Endothelial cell of umbilical vein (primary cell): ENCODE results near the gene TENT5C. TPM values are rescaled to one million over a fixed set of nuclear protein-coding genes. Genes with fewer than 3 reads are reported as not detected.

Source experiments
- BruUV-seq: library from RNA; stranded (reverse); fragments of 400-500 nt; replicated peaks from 2 replicates; lab custom pipeline; 2021; lab: Mats Ljungman, UMichigan
- CTCF ChIA-PET: fragments of 300-600, 350-600 bp; sonication (Branson Sonifier 250); formaldehyde crosslinking; loops from one replicate; lab custom pipeline; 2021; ENCODE audit warnings: antibody characterized with exemption, inconsistent platforms; lab: Charles Lee
- POLR2A ChIA-PET: fragments of 300-600, 350-600 bp; sonication (Branson Sonifier 250); formaldehyde crosslinking; loops from one replicate; lab custom pipeline; 2021; ENCODE audit warnings: antibody characterized with exemption, inconsistent platforms; lab: Charles Lee
- DNase-seq: peaks from one replicate; pipeline ENCODE4 v3.0.0-alpha.2; 2011; ENCODE audit warnings: low read depth, low spot score
- FAIRE-seq: peaks from 2 replicates; lab custom pipeline; 2011; peaks lifted over from hg19 to GRCh38; lab: Jason Lieb, UNC
- H2AFZ ChIP-seq: 2 replicates; pipeline ENCODE4 v1.6.0; 2012; ENCODE audit warnings: low read depth, low read length, control low read depth, inconsistent platforms
- H3K27ac ChIP-seq: 2 replicates; pipeline ENCODE4 v1.5.1; 2011; ENCODE audit warnings: low read depth, mild to moderate bottlenecking, control low read depth, low read length, moderate library complexity; ENCODE audit not compliant: insufficient read depth
- H3K27me3 ChIP-seq, 2 experiments: 2 replicates each; pipeline versions ENCODE4 v1.6.0 to v1.6.1; 2011; ENCODE audit warnings: low read length in 2 of 2, mixed read lengths in 1 of 2; ENCODE audit not compliant: control insufficient read depth in 2 of 2, insufficient read depth in 2 of 2
- H3K36me3 ChIP-seq, 2 experiments: 2 replicates in 1 of 2; 3 replicates in 1 of 2; pipeline ENCODE4 v1.5.1; 2011; ENCODE audit warnings: low read length in 2 of 2, mild to moderate bottlenecking in 1 of 2, moderate library complexity in 1 of 2; ENCODE audit not compliant: control insufficient read depth in 2 of 2, insufficient read depth in 2 of 2; ENCODE audit errors: extremely low read depth in 1 of 2
- H3K4me1 ChIP-seq: 3 replicates; pipeline ENCODE4 v1.5.1; 2011; ENCODE audit warnings: mild to moderate bottlenecking, low read length; ENCODE audit not compliant: control insufficient read depth, insufficient read depth; ENCODE audit errors: extremely low read depth
- H3K4me2 ChIP-seq: 2 replicates; pipeline ENCODE4 v1.6.1; 2011; ENCODE audit warnings: low read length, control low read depth, mixed read lengths; ENCODE audit not compliant: insufficient read depth
- H3K4me3 ChIP-seq, 3 experiments: fragments of 200-600 bp in 1 of 3; sonication (generic), shearing (Covaris generic) in 1 of 3; replicated peaks in 1 of 3; 2 replicates each; pipeline ENCODE4 v1.5.1; 2011 to 2016; ENCODE audit warnings: control low read depth in 3 of 3, low read length in 3 of 3, mild to moderate bottlenecking in 2 of 3, inconsistent platforms in 1 of 3, low read depth in 1 of 3, moderate library complexity in 1 of 3; ENCODE audit not compliant: insufficient read depth in 1 of 3
- H3K79me2 ChIP-seq: 2 replicates; pipeline ENCODE4 v1.6.0; 2012; ENCODE audit warnings: low read length, inconsistent platforms; ENCODE audit not compliant: control insufficient read depth, insufficient read depth
- H3K9ac ChIP-seq: replicated peaks from 2 replicates; pipeline ENCODE3; 2011; ENCODE audit warnings: low read length, control low read depth; ENCODE audit not compliant: insufficient read depth; ENCODE audit errors: extremely low read depth
- H3K9me1 ChIP-seq: replicated peaks from 3 replicates; pipeline ENCODE4 v1.6.0; 2011; ENCODE audit warnings: mild to moderate bottlenecking, low read length; ENCODE audit not compliant: control insufficient read depth, insufficient read depth; ENCODE audit errors: extremely low read depth
- H3K9me3 ChIP-seq: replicated peaks from 2 replicates; pipeline ENCODE4 v1.5.1; 2012; ENCODE audit warnings: low read length, inconsistent platforms; ENCODE audit not compliant: control insufficient read depth, insufficient read depth
- H4K20me1 ChIP-seq: replicated peaks from 2 replicates; pipeline ENCODE3; 2011; ENCODE audit warnings: mild to moderate bottlenecking, low read length; ENCODE audit not compliant: control insufficient read depth, insufficient read depth; ENCODE audit errors: extremely low read depth
- EZH2 ChIP-seq: IDR thresholded peaks from 2 replicates; pipeline ENCODE4 v1.6.1; 2012; ENCODE audit warnings: borderline replicate concordance, low read depth, mild to moderate bottlenecking, moderate library complexity, low read length, inconsistent platforms; ENCODE audit not compliant: severe bottlenecking
- FOS ChIP-seq: IDR thresholded peaks from 2 replicates; pipeline ENCODE4 v1.6.1; 2011; ENCODE audit warnings: mild to moderate bottlenecking, low read length, moderate library complexity, borderline replicate concordance; ENCODE audit not compliant: insufficient read depth
- GATA2 ChIP-seq: IDR thresholded peaks from 2 replicates; pipeline ENCODE4 v1.7.0; 2011; ENCODE audit warnings: low read depth, mild to moderate bottlenecking, moderate library complexity, mixed read lengths, low read length; ENCODE audit not compliant: insufficient read length, insufficient read depth
- JUN ChIP-seq: IDR thresholded peaks from 2 replicates; pipeline ENCODE4 v1.6.1; 2011; ENCODE audit warnings: borderline replicate concordance, low read depth; ENCODE audit not compliant: insufficient read length, insufficient read depth
- MYC ChIP-seq: IDR thresholded peaks from one replicate; pipeline ENCODE4 v1.6.1; 2011; ENCODE audit warnings: mild to moderate bottlenecking, low read depth, low read length
- POLR2A ChIP-seq: IDR thresholded peaks from 2 replicates; pipeline ENCODE4 v1.6.1; 2012; ENCODE audit warnings: low read depth, mild to moderate bottlenecking, control low read depth, low read length
- POLR2AphosphoS5 ChIP-seq: IDR thresholded peaks from 2 replicates; pipeline ENCODE4 v1.6.1; 2012; ENCODE audit warnings: low read depth, mild to moderate bottlenecking, control low read depth, low read length, moderate library complexity; ENCODE audit not compliant: insufficient read depth
- dilution Hi-C: fragments of 300-500 bp; cut with MboI; formaldehyde crosslinking; loops from one replicate; pipeline ENCODE4 v1.15.0; 2019; ENCODE audit warnings: low sequenced_read_pairs; ENCODE audit not compliant: extremely low pct_ligation_motif_present
- intact Hi-C: fragments of 100-400 bp; cut with micrococcal nuclease; formaldehyde crosslinking; loops from one replicate; pipeline ENCODE4 v1.10.0; 2022
- polyA plus RNA-seq, 4 experiments: library from polyadenylated mRNA; depleted of rRNA in 3 of 4; stranded (reverse) in 3 of 4; unstranded in 1 of 4; fragments of >200 nt; gene quantifications; 2 replicates each; pipeline versions ENCODE4 v1.2.1 to v1.2.3, GENCODE V29; 2011 to 2012; ENCODE audit warnings: missing spikeins in 1 of 4
- total RNA-seq: library from RNA; stranded (reverse); gene quantifications from 2 replicates; pipeline ENCODE4 v1.2.3, GENCODE V29; 2021
- TF ChIP-seq, protein P1 (sequence below): IDR thresholded peaks from 2 replicates; pipeline ENCODE4 v1.6.1; 2011; ENCODE audit not compliant: insufficient read depth, insufficient read length
- TF ChIP-seq, protein P2 (sequence below), 2 donors: IDR thresholded peaks; 1 replicate in 1 of 2; 2 replicates in 1 of 2; pipeline ENCODE4 v1.5.1; 2011; ENCODE audit warnings: low read length in 2 of 2, mild to moderate bottlenecking in 2 of 2, moderate library complexity in 2 of 2, control low read depth in 1 of 2, inconsistent platforms in 1 of 2, low read depth in 1 of 2; ENCODE audit not compliant: insufficient read depth in 1 of 2; ENCODE audit errors: extremely low read depth in 1 of 2

TENT5C gene
- total and polyA plus RNA-seq, 2 donors (not counting 3 experiments of a cell fraction or from before 2014, with no cell fraction given): 0.06 to 0.22 TPM

GRCh38 chr1:117633423-117633822, 27.6 kb downstream of the TENT5C start:
- POLR2A ChIA-PET: no interaction called here

More at GRCh38 chr1:117633423-117633822, 27.6 kb downstream of the TENT5C start:
- BruUV-seq: no TSS peak
- CTCF ChIA-PET: interaction anchor here (0.5 to 1.2 kb wide), 3 partner anchors 23 to 98 kb away, joined by 3 read pairs; no protein-coding TSS in a partner anchor
- H3K79me2 ChIP-seq: no peaks in the 10 kb centered on the region
- TF ChIP-seq GATA2 (no peak), EZH2 (no peak), FOS (no peak), JUN (no peak), MYC (no peak), POLR2AphosphoS5 (no peak), POLR2A (no peak)
- TF ChIP-seq, protein P1, sequence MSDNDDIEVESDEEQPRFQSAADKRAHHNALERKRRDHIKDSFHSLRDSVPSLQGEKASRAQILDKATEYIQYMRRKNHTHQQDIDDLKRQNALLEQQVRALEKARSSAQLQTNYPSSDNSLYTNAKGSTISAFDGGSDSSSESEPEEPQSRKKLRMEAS: no peak
- TF ChIP-seq, protein P2, sequence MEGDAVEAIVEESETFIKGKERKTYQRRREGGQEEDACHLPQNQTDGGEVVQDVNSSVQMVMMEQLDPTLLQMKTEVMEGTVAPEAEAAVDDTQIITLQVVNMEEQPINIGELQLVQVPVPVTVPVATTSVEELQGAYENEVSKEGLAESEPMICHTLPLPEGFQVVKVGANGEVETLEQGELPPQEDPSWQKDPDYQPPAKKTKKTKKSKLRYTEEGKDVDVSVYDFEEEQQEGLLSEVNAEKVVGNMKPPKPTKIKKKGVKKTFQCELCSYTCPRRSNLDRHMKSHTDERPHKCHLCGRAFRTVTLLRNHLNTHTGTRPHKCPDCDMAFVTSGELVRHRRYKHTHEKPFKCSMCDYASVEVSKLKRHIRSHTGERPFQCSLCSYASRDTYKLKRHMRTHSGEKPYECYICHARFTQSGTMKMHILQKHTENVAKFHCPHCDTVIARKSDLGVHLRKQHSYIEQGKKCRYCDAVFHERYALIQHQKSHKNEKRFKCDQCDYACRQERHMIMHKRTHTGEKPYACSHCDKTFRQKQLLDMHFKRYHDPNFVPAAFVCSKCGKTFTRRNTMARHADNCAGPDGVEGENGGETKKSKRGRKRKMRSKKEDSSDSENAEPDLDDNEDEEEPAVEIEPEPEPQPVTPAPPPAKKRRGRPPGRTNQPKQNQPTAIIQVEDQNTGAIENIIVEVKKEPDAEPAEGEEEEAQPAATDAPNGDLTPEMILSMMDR (IDR thresholded peaks at IDR 0.05; ENCODE audit: extremely low read depth in 1 of 2, insufficient read depth in 1 of 2, low read depth in 1 of 2, low read length in 2 of 2): no peak
- H3K4me1 ChIP-seq: no peaks in the 10 kb centered on the region
- H3K27ac ChIP-seq: no peak overlapping the region
- no peak overlapping the region for H2AFZ ChIP-seq
- DNase-seq: no peak
- no peak overlapping the region for H3K4me2 ChIP-seq
- no peak overlapping the region for H3K9ac ChIP-seq
- no peaks in the 10 kb centered on the region for H3K9me1 ChIP-seq
- intact Hi-C loops: no loop called here
- no peaks in the 10 kb centered on the region for H3K36me3 ChIP-seq
- H3K9me3 ChIP-seq: no peaks in the 10 kb centered on the region
- no peak overlapping the region for H3K4me3 ChIP-seq
- FAIRE-seq: no peak
- H3K27me3 ChIP-seq: no peaks in the 10 kb centered on the region
- no peaks in the 10 kb centered on the region for H4K20me1 ChIP-seq
- dilution Hi-C loops: no loop called here
